ENCODE measurements around the gene PTOV1. TPM values are rescaled to one million over a fixed set of nuclear protein-coding genes. Genes with fewer than 3 reads are reported as not detected.
A peak's percentile ranks its signal among the peaks of the same experiment; 100 is the strongest.

The PTOV1 gene
- 26.1 TPM for total RNA-seq

DNA sequence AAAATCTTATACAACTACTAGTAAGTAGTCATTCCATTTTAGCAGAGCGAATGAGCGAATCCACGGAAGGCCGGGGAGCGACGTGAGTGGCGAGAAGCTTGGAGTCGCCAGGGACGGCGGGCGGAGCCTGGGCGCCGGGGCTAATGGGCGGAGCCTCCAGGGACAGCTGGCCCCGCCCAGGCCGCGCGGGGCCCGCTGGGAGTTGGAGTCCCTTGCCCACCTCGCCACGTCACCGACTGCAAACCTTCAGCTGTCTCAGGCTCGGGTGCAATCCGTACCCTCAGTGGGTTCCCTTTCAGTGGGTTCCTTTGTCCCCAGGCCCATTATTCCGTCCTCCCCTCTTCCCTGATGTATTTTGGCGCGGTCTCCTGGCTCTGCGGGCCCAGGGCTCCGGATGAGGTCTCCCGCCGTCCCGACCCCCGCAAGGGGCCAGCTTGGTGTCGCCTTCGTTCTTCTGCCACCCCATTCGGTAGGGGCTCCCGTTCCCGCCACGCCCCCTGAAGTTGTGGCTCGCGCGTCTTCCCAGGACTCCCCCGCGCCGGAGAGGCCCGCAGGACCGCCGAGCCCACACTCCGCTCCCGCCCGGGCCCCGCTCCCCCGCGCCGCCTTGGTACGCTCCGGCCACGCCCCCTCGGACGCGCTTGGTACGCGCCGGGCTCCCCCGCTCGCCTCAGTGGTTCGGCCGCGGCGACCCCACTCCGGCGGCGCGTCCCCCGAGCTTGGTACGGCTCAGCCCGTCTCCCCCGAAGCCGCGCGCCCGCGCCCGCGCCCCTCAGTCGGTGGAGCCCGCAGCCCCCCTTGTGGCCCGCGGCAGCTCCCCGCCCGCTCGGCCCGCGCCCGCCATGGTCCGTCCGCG, at the start of gene PTOV1:
TSS of gene PTOV1 (plus strand) at position 673 of the 856 bp plus-strand sequence.
- peak within 1 kb of the TSS; percentile 90 for H3K4me3 ChIP-seq (ENCODE audit: low read length)
- no peaks in the 10 kb centered on the region for H3K9me3 ChIP-seq (ENCODE audit: low read depth, low read length)
- H3K4me1 ChIP-seq (ENCODE audit: insufficient read depth, low read length): peaks cover 44% of the 10 kb centered on the region
- peaks cover 4% of the 10 kb centered on the region for H3K27me3 ChIP-seq (ENCODE audit: insufficient read depth, low read length)

DNA sequence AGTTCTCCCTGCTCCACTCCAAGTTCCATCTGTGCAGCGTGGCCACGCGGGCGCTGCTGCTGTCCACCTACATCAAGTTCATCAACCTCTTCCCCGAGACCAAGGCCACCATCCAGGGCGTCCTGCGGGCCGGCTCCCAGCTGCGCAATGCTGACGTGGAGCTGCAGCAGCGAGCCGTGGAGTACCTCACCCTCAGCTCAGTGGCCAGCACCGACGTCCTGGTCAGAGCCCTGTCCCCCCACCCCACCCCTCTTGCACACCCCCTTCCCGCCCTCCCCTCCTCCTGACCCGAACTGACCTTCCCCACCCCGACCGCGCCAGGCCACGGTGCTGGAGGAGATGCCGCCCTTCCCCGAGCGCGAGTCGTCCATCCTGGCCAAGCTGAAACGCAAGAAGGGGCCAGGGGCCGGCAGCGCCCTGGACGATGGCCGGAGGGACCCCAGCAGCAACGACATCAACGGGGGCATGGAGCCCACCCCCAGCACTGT, 49.5 kb upstream of the PTOV1 start:
- Histone ChIP-seq H3K27me3 (ENCODE audit: insufficient read depth, low read length) (no peaks in the 10 kb centered on the region), H3K4me3 (ENCODE audit: low read length) (no peak overlapping the region), H3K4me1 (ENCODE audit: insufficient read depth, low read length) (no peaks in the 10 kb centered on the region), H3K9me3 (ENCODE audit: low read depth, low read length) (no peaks in the 10 kb centered on the region)

DNA sequence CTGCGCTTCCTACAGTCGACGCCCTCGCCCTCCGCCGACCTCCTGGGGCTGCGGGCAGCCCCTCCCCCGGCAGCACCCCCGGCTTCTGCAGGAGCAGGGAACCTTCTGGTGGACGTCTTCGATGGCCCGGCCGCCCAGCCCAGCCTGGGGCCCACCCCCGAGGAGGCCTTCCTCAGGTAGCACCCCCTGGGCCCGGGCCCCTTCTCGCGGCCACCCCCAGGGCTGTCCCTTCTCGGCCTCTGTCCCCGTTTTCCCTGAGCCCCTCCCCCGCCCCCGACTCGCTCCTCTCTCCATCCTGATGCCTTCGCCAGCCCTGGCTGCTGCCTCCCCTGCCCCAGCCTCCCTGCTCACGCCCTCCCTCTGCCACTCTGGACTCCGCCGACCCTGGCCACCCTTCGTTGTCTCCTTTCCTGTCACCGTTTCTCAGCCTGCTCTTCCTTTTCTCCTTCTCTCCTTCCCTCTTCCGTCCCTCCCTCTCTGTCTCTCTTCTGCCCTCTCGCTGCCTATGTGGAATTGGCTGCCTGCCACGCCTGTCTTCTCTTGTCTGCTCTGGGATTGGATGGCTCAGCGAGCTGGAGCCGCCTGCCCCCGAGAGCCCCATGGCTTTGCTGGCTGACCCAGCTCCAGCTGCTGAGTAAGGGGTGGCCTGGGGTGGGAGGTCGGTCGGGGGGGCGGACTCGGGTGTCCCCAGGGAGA, 48.8 kb upstream of the PTOV1 start:
- Histone ChIP-seq H3K4me3 (ENCODE audit: low read length) (no peak overlapping the region), H3K4me1 (ENCODE audit: insufficient read depth, low read length) (peaks cover 2% of the 10 kb centered on the region), H3K9me3 (ENCODE audit: low read depth, low read length) (no peaks in the 10 kb centered on the region), H3K27me3 (ENCODE audit: insufficient read depth, low read length) (no peaks in the 10 kb centered on the region)

DNA sequence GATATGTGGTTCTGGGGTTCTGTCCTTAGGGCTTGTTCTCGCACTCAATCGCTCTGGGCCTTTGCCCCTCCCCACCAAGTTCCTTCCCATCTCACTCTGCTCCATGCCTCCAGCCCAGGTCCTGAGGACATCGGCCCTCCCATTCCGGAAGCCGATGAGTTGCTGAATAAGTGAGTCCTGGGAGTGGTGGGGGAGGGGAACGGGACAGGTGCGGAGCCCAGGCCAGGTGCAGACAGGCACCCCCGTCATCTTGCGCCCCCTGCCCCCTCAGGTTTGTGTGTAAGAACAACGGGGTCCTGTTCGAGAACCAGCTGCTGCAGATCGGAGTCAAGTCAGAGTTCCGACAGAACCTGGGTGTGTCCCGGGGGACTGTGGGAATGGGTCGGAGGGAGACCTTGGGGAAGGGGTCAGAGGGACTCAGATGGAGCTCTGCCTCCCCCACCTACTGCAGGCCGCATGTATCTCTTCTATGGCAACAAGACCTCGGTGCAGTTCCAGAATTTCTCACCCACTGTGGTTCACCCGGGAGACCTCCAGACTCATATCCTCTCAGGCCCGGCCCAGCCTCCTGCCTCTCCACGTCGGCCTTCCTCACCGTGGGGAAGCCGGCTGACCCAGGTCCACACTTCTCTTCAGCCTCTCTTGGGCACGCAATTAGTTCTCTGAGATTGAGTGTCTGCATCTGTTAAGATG, 48.0 kb upstream of the PTOV1 start:
- H3K4me1 ChIP-seq (ENCODE audit: insufficient read depth, low read length): peaks cover 7% of the 10 kb centered on the region
- no peak overlapping the region for H3K4me3 ChIP-seq (ENCODE audit: low read length)
- no peaks in the 10 kb centered on the region for H3K9me3 ChIP-seq (ENCODE audit: low read depth, low read length)
- no peaks in the 10 kb centered on the region for H3K27me3 ChIP-seq (ENCODE audit: insufficient read depth, low read length)

DNA sequence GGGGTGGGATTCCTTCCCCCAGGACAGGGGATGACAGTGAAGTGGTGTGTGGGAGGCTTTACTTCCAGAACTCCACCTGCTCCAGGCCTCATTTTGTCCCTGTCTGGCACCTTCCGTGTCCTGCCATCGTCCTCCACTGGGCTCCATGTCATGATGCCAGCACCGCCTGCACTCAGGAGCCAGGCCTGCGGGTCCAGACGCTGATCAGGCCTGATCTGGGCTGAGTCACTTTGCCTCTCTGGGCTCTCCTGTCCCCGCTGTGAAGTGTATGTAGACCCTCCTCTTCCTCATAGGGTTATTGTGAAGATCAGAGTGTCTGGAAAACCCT, 47.5 kb upstream of the PTOV1 start:
- Histone ChIP-seq H3K9me3 (ENCODE audit: low read depth, low read length) (no peaks in the 10 kb centered on the region), H3K4me1 (ENCODE audit: insufficient read depth, low read length) (peaks cover 10% of the 10 kb centered on the region), H3K27me3 (ENCODE audit: insufficient read depth, low read length) (no peaks in the 10 kb centered on the region), H3K4me3 (ENCODE audit: low read length) (no peak overlapping the region)

DNA sequence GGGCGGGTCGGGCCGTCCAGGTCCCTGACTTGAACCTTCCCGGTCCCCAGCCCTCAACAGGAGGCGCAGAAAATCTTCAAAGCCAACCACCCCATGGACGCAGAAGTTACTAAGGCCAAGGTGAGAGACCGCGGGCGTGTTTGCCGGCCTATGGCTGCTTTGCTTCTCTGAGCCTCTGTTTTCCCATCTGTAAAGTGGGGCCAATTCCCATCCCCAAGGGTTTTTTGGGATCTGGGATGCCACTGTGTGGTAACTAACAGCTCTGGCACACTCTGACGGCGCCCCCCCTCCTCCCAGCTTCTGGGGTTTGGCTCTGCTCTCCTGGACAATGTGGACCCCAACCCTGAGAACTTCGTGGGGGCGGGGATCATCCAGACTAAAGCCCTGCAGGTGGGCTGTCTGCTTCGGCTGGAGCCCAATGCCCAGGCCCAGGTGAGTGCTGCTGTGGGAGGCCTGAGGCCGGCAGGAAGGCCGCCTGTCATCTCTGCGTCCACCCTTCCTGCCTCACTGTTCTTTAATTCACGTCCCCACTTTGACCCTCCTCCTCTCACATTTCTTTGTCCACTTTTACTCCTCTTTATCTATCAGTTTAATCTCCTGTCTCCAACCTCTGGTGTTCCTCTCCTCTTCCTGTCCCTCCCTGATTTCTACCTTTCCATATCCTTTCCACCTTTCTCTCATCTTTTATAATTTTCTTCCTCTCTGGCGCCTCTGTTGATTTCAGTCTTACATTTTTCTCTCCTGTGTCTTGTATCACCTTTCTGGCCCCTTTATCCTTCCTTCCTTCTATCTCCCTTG, 44.9 kb upstream of the PTOV1 start:
- Histone ChIP-seq H3K4me3 (ENCODE audit: low read length) (no peak overlapping the region), H3K27me3 (ENCODE audit: insufficient read depth, low read length) (no peaks in the 10 kb centered on the region), H3K9me3 (ENCODE audit: low read depth, low read length) (no peaks in the 10 kb centered on the region), H3K4me1 (ENCODE audit: insufficient read depth, low read length) (peaks cover 23% of the 10 kb centered on the region)

DNA sequence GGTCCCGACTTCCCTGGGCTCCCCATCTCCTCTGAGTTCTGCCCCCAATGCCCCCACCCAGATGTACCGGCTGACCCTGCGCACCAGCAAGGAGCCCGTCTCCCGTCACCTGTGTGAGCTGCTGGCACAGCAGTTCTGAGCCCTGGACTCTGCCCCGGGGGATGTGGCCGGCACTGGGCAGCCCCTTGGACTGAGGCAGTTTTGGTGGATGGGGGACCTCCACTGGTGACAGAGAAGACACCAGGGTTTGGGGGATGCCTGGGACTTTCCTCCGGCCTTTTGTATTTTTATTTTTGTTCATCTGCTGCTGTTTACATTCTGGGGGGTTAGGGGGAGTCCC, 44.4 kb upstream of the PTOV1 start:
- Histone ChIP-seq H3K9me3 (ENCODE audit: low read depth, low read length) (no peaks in the 10 kb centered on the region), H3K27me3 (ENCODE audit: insufficient read depth, low read length) (no peaks in the 10 kb centered on the region), H3K4me1 (ENCODE audit: insufficient read depth, low read length) (peaks cover 23% of the 10 kb centered on the region)

DNA sequence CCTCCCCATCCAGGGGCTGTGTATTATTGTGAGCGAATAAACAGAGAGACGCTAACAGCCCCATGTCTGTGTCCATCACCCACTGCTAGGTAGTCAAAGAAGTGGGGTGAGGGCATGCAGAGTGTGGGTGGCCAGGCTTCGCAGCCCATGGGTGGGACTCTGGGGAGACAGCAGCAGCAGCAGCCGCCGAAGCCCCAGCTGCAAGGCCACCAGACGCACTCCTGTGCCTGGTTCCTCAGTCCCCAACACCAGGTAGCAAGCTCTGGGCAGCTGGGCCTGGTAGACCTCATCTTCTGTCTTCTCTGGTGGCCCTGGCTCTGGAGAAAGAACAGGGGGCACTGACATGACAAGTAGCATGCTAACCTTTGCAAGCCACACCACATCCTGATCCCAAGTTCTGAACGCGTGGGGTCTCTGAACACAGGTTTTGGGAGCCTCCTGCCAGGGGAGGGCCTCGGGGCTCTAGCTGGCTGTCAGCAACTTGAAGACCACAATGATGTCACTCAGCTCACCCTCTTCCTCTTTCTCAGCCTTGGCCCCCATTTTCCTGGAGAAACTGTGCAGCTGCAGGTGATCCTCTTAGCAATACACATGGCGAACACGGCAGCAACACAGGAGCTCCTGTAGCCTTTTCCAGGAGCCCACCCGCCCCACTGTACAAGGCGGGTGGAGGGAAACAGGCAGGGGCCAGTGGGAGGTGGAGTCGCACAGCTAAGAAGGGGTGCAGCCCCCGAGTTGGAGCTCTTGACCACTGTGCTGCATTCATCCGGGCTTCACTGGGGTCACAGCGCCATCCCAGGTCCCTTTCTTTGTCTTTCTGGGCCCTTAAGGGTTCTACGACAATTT, 43.7 kb upstream of the PTOV1 start:
- H3K9me3 ChIP-seq (ENCODE audit: low read depth, low read length): no peaks in the 10 kb centered on the region
- H3K4me3 ChIP-seq (ENCODE audit: low read length): no peak overlapping the region

More for the DNA sequence above, 44.4 kb upstream of the PTOV1 start:
- no peak overlapping the region for H3K4me3 ChIP-seq (ENCODE audit: low read length)

DNA sequence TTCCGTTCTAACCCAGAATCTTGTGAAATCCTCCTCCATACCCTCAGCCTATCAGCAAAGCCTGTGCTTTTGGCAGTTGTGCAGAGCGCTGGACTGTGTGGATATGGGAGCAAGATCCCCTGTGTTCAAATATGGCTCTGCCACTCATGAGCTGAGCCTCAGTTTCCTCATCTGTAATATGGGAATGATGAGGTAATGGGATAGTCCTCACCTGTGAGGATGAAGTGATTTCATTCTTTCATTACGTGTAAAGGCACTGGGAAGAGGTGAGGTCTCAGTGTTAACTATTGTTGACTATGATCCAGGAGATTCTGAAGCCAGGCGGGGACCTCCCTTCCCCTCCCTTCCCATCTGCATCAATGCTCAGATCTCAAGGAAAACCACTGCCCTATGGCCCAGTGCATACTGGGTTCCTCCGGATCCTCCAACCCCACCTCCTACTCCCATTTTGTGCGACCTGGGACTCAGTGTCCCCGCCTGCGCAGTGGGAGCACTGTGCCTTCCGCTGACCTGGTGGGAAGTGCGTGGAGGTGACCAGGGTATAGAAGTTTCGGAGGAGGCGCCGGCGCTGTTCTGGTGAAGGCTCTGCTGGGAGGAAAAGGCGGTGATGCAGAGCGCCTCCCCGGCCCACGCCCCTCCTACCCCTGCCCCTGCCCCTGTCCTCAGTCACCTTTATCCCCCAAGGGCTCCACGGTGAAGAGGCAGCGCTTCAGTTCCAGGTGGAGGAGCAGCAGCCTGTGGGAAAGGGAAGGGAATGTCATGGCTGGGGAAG, 42.9 kb upstream of the PTOV1 start:
- peaks cover 31% of the 10 kb centered on the region for H3K4me1 ChIP-seq (ENCODE audit: insufficient read depth, low read length)
- no peaks in the 10 kb centered on the region for H3K9me3 ChIP-seq (ENCODE audit: low read depth, low read length)
- no peaks in the 10 kb centered on the region for H3K27me3 ChIP-seq (ENCODE audit: insufficient read depth, low read length)
- no peak overlapping the region for H3K4me3 ChIP-seq (ENCODE audit: low read length)

More for the DNA sequence above, 43.7 kb upstream of the PTOV1 start:
- Histone ChIP-seq H3K4me1 (ENCODE audit: insufficient read depth, low read length) (peaks cover 24% of the 10 kb centered on the region), H3K27me3 (ENCODE audit: insufficient read depth, low read length) (no peaks in the 10 kb centered on the region)

DNA sequence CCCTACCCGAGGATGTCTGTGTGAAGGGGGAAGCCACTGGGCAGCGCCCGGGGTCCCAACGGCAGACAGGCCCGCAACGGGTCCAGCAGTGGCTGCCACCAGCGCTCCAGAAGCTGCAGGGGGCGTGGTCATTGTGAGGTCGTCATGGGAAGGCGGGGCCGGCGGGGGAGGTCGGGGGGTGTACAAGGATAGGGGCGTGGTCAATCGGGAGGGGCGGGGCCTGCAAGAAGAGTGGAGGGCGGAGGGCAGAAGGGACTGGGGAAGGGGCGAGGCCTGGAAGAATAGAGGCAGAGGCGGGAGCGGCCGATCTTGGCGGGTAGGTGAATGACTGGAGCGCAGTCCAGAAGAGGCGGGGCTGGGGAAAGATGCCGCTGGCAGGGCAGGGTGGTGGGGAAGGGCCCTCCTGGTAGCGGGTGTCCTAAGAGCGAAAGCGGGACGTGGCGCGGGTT, 42.2 kb upstream of the PTOV1 start:
- Histone ChIP-seq H3K4me1 (ENCODE audit: insufficient read depth, low read length) (peaks cover 31% of the 10 kb centered on the region), H3K9me3 (ENCODE audit: low read depth, low read length) (no peaks in the 10 kb centered on the region), H3K4me3 (ENCODE audit: low read length) (peak overlapping the region; percentile 54), H3K27me3 (ENCODE audit: insufficient read depth, low read length) (no peaks in the 10 kb centered on the region)

DNA sequence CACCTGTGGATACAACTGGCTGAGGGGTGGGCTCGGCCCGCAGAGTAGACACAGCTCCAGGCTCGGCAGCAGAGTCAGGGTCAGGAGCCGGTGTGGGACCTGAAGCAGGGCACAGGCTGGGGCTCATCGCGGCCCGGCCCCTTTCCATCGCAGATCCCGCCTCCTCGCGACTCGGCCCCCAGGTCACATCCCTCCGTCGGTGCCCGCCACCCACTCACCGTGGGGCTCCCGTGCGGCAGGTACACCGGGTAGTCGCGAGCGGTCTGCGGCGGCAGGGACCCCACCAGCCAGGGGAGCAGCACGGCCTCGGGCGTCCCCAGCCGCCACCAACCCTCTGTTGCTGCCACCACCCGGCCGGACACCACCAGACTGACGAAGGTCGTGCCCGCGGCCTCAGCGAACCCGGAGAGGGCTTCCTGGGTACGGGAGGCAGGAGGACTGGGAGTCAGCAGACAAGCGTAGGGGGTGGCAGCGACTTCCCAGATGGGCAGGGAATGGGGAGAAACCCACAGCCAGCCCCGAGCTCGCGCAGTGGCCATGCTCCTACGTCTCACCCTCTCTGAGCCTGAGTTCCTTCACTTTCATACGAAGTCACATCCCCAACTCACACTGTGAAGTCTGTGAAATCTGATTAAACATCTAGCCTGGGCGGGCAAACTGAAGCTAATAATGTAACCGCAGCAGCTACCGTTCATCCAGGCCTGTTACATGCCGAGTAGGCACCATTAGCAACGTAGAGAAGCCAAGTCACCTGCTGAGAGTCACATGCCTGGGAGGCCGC, 41.6 kb upstream of the PTOV1 start:
- Histone ChIP-seq H3K4me3 (ENCODE audit: low read length) (peak overlapping the region; percentile 54), H3K4me1 (ENCODE audit: insufficient read depth, low read length) (peaks cover 31% of the 10 kb centered on the region), H3K9me3 (ENCODE audit: low read depth, low read length) (no peaks in the 10 kb centered on the region)

DNA sequence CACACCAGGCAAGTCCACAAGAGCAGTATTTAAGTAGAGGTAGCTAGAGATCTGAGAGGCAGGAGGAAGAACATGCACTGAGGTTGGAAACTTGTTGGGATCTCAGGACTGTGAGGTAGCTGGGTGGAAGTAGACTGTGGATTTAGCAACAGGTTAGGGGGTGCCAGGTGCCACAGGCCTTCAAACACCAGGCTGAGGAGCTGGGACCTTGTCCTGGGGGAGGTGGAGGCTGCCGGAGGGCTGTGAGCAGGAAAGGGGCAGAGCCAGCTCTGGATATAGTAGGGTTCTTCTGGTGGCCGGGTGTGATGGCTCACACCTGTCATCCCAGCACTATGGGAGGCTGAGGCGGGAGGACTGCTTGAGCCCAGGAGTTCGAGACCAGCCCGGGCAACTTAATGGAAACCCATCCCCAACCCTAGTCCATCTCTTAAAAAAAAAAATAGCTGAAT, 41.0 kb upstream of the PTOV1 start:
- no peaks in the 10 kb centered on the region for H3K9me3 ChIP-seq (ENCODE audit: low read depth, low read length)
- H3K4me1 ChIP-seq (ENCODE audit: insufficient read depth, low read length): peaks cover 31% of the 10 kb centered on the region
- no peak overlapping the region for H3K4me3 ChIP-seq (ENCODE audit: low read length)

More for the DNA sequence above, 41.6 kb upstream of the PTOV1 start:
- no peaks in the 10 kb centered on the region for H3K27me3 ChIP-seq (ENCODE audit: insufficient read depth, low read length)

DNA sequence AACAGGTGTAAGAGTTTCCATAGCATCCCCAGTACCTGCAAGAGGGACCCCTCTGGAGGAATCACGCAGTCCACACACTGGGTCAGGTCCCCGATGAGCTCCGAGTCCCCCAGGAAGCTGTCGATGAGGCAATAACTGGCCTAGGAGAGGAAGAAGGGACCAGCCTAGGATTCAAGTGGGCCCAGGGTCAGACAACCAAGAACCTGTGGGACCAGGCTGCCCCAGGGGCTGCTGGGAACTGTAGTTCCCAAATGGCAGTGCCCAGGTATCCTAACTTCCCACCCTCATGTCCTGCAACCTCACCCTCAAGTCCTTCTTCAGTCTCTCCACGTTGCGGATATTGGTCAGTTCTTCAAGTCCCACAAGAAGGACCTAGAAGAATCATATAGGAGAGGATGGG, 39.6 kb upstream of the PTOV1 start:
- Histone ChIP-seq H3K4me3 (ENCODE audit: low read length) (no peak overlapping the region), H3K9me3 (ENCODE audit: low read depth, low read length) (no peaks in the 10 kb centered on the region), H3K4me1 (ENCODE audit: insufficient read depth, low read length) (peaks cover 31% of the 10 kb centered on the region), H3K27me3 (ENCODE audit: insufficient read depth, low read length) (no peaks in the 10 kb centered on the region)

More for the DNA sequence above, 41.0 kb upstream of the PTOV1 start:
- no peaks in the 10 kb centered on the region for H3K27me3 ChIP-seq (ENCODE audit: insufficient read depth, low read length)
